Activated CD4-positive, alpha-beta T cell treated with anti-CD3 and anti-CD28 coated beads for 36 hours (primary cell): ENCODE results near the gene ULBP1. TPM values are rescaled to one million over a fixed set of nuclear protein-coding genes. Genes with fewer than 3 reads are reported as not detected.
"Not testable (repeated sequence)": the region's sequence is repeated elsewhere in the genome, so short reads cannot be mapped to it uniquely, and the experiment has no call there.

Source experiments
- ATAC-seq: fragments of 200-7000 bp; cut with Tn5 transposase; one replicate; pipeline ENCODE4 v1.10.0; 2021; ENCODE audit warnings: mild to moderate bottlenecking, moderate library complexity
- CTCF ChIA-PET: fragments of 350-600 bp; sonication (Branson Sonifier 250); formaldehyde crosslinking; loops from one replicate; lab custom pipeline; 2021; ENCODE audit warnings: antibody characterized with exemption; lab: Charles Lee
- POLR2A ChIA-PET: fragments of 350-600 bp; sonication (Branson Sonifier 250); formaldehyde crosslinking; loops from one replicate; lab custom pipeline; 2021; ENCODE audit warnings: antibody characterized with exemption, inconsistent platforms; lab: Charles Lee
- DNase-seq: peaks from one replicate; pipeline ENCODE4 v3.0.0-alpha.2; 2020
- H3K27ac Mint-ChIP-seq: one replicate; pipeline ENCODE4 v1.8.0; 2021; ENCODE audit warnings: mixed read lengths
- H3K27me3 Mint-ChIP-seq: one replicate; pipeline ENCODE4 v1.8.0; 2021; ENCODE audit warnings: mixed read lengths
- H3K36me3 Mint-ChIP-seq: one replicate; pipeline ENCODE4 v1.8.0; 2021; ENCODE audit warnings: low read depth, mixed read lengths
- H3K4me1 Mint-ChIP-seq: one replicate; pipeline ENCODE4 v1.8.0; 2021; ENCODE audit warnings: mixed read lengths
- H3K4me3 Mint-ChIP-seq: one replicate; pipeline ENCODE4 v1.8.0; 2021; ENCODE audit warnings: mild to moderate bottlenecking, moderate library complexity, mixed read lengths
- H3K9me3 Mint-ChIP-seq: one replicate; pipeline ENCODE4 v1.8.0; 2021; ENCODE audit warnings: low read depth, mixed read lengths
- intact Hi-C, 2 experiments: fragments of 100-400 bp; cut with DNase I in 1 of 2; cut with micrococcal nuclease in 1 of 2; formaldehyde crosslinking; loops; one replicate each; pipeline versions ENCODE4 v1.14.2 to v1.15.1; 2022 to 2024; cut with DNase I, micrococcal nuclease
- total RNA-seq, 2 experiments: library from RNA; stranded (reverse); gene quantifications; one replicate each; pipeline ENCODE4 v1.2.3, GENCODE V29; 2021

The ULBP1 gene
- total RNA-seq, 2 experiments from 2014 or later, result 2.7 to 5.0 TPM

DNA sequence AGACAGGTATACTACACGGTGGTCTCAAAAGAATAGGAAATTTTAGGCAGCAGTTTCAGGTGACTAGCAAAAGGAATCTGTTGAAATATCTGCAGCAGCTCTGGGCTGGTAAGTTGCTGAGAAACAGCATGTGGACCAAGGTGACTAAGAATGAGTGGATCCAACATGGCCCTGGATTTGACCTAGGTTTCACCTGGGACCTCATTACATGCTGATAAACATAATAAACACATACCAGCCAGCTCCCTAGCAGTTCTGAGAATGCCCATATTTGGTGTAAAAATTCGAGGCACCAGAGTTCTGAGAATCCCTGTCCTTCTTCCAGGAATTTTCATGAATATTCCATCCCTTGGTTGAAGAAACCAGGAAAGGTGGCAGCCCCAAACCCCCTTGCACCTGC lies 10.4 kb upstream of the ULBP1 start:
- POLR2A ChIA-PET, H3K4me3 Mint-ChIP-seq, ATAC-seq, intact Hi-C loops, H3K4me1 Mint-ChIP-seq, H3K27ac Mint-ChIP-seq, DNase-seq, H3K9me3 Mint-ChIP-seq, H3K36me3 Mint-ChIP-seq: not testable (repeated sequence)
- CTCF ChIA-PET, result interaction anchor here (1.4 kb wide), 1 partner anchor 8 kb away, joined by 4 read pairs; no protein-coding TSS in a partner anchor
- peaks cover 65% of the 10 kb centered on the region for H3K27me3 Mint-ChIP-seq

- CTCF ChIA-PET, result interaction anchor here (1.4 kb wide), 1 partner anchor 8 kb away, joined by 4 read pairs; no protein-coding TSS in a partner anchor
- H3K4me3 Mint-ChIP-seq, H3K4me1 Mint-ChIP-seq, intact Hi-C loops, H3K36me3 Mint-ChIP-seq, DNase-seq, H3K27ac Mint-ChIP-seq, POLR2A ChIA-PET, H3K9me3 Mint-ChIP-seq: not testable (repeated sequence)
- ATAC-seq, result peak; percentile 95
- peaks cover 65% of the 10 kb centered on the region for H3K27me3 Mint-ChIP-seq
Measured at GRCh38 chr6:149953934-149954327, 9.8 kb upstream of the ULBP1 start.

DNA sequence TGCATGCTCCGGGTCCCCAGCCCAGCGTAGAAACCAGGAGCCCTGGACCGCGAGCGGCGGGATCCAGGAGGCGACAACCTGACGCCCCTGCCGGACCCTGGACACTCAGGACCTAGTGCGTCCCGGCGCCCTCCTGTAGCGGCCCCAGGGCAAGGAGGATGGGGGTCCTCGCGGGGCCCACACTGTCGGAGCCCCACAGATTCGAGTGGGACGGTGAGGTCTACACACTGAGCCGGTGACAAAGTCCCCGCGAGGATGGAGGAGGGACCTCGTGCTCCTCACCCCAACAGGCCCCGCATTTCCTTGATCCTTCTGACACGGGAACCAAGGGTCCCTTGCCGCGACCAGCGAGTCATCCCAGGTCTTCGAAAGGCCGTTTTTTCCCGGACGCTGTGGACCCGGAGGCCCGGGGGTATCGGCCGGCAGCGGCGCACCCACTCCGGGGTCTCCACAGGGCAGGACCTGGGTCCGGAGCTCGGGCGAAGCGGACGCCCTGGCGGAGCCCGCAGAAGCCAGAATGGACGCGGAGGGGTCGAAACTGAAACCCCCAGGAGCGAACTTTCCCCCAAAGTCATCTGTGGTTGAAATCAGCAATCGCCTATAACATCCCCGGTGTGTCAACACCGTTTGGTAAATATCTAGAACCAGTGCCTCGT lies 9.3 kb upstream of the ULBP1 start:
- CTCF ChIA-PET, H3K4me1 Mint-ChIP-seq, H3K4me3 Mint-ChIP-seq, H3K27ac Mint-ChIP-seq, H3K36me3 Mint-ChIP-seq, POLR2A ChIA-PET, H3K9me3 Mint-ChIP-seq, intact Hi-C loops, DNase-seq: not testable (repeated sequence)
- peak; percentile 11 for ATAC-seq
- H3K27me3 Mint-ChIP-seq, result peaks cover 68% of the 10 kb centered on the region

GRCh38 chr6:149954984-149955653 lies 8.6 kb upstream of the ULBP1 start:
- H3K36me3 Mint-ChIP-seq, H3K9me3 Mint-ChIP-seq, intact Hi-C loops, CTCF ChIA-PET, ATAC-seq, DNase-seq, H3K27ac Mint-ChIP-seq, H3K4me3 Mint-ChIP-seq, H3K4me1 Mint-ChIP-seq, POLR2A ChIA-PET: not testable (repeated sequence)
- H3K27me3 Mint-ChIP-seq, result peaks cover 67% of the 10 kb centered on the region

DNA sequence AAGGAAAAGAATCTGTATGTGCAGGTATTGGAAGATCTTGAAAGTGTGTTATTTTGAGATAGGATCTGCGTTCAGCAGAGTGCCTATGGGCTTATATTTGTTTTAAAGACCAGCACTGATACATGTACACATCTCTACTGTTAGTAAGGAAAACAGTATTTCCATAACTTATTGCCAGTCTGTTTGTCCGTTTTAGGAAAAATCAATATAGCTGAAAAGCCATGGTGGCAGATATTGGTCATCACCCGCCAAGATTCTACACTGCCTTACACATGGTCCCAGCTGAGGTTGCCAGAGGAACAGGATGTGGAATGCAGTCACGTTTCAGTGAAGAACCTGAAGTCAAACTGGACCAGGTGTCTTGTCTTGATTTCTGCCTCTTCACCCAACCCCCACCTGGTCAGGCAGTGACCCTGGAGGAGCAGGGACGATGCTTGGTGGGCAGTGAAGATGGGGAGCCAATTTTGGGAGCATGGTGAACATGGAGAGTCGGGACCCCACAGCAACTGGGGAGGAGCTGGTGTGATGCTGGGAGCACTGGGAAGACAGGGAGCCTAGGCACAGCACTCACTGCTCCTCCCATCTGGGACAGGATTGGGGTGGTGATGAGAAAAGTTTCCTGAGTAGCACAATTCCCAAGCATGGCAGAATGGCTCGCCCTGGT lies 8.0 kb upstream of the ULBP1 start:
- POLR2A ChIA-PET, H3K4me1 Mint-ChIP-seq, DNase-seq, CTCF ChIA-PET, H3K9me3 Mint-ChIP-seq, ATAC-seq, H3K27ac Mint-ChIP-seq, H3K4me3 Mint-ChIP-seq, intact Hi-C loops, H3K36me3 Mint-ChIP-seq: not testable (repeated sequence)
- peaks cover 67% of the 10 kb centered on the region for H3K27me3 Mint-ChIP-seq

- H3K9me3 Mint-ChIP-seq, H3K36me3 Mint-ChIP-seq, H3K4me3 Mint-ChIP-seq, ATAC-seq, intact Hi-C loops, H3K27ac Mint-ChIP-seq, DNase-seq, POLR2A ChIA-PET: not testable (repeated sequence)
- H3K4me1 Mint-ChIP-seq, result peaks cover 15% of the 10 kb centered on the region
- peaks cover 64% of the 10 kb centered on the region for H3K27me3 Mint-ChIP-seq
- CTCF ChIA-PET, result interaction anchor here (2.0 kb wide), 1 partner anchor 59 kb away, joined by 5 read pairs; no protein-coding TSS in a partner anchor
Measured at GRCh38 chr6:149958124-149958523, 5.6 kb upstream of the ULBP1 start.

GRCh38 chr6:149959806-149960205 lies 3.9 kb upstream of the ULBP1 start:
- DNase-seq, H3K9me3 Mint-ChIP-seq, H3K4me3 Mint-ChIP-seq, H3K27ac Mint-ChIP-seq, H3K36me3 Mint-ChIP-seq, ATAC-seq: not testable (repeated sequence)
- Mint-ChIP-seq H3K27me3 (peaks cover 67% of the 10 kb centered on the region), H3K4me1 (peaks cover 24% of the 10 kb centered on the region)
- ChIA-PET CTCF (interaction anchor here (1.6 kb wide), 1 partner anchor 59 kb away, joined by 3 read pairs; no protein-coding TSS in a partner anchor), POLR2A (interaction anchor here (0.6 kb wide), 1 partner anchor 39 kb away, joined by 3 read pairs; no protein-coding TSS in a partner anchor)
- intact Hi-C loops, result loop anchor here (5.0 kb wide), 1 partner anchor 213 kb away; the partner anchor contains the start of genes NUP43 (in 2 of the 2) and PCMT1 (in 2 of the 2)

GRCh38 chr6:149960488-149960887 lies 3.3 kb upstream of the ULBP1 start:
- no peaks in the 10 kb centered on the region for H3K9me3 Mint-ChIP-seq
- intact Hi-C loops, result loop anchor here (5.0 kb wide), 1 partner anchor 213 kb away; the partner anchor contains the start of genes NUP43 (in 2 of the 2) and PCMT1 (in 2 of the 2)
- no peaks in the 10 kb centered on the region for H3K36me3 Mint-ChIP-seq
- ATAC-seq (no peak), DNase-seq (no peak)
- peaks cover 22% of the 10 kb centered on the region for H3K4me1 Mint-ChIP-seq
- H3K4me3 Mint-ChIP-seq, result no peak overlapping the region
- H3K27me3 Mint-ChIP-seq, result peaks cover 66% of the 10 kb centered on the region
- CTCF ChIA-PET, result interaction anchor here (1.6 to 1.7 kb wide), 2 partner anchors 21 to 58 kb away, joined by 3 read pairs; no protein-coding TSS in a partner anchor
- no peak overlapping the region for H3K27ac Mint-ChIP-seq
- POLR2A ChIA-PET, result interaction anchor here (0.6 kb wide), 1 partner anchor 40 kb away, joined by 3 read pairs; no protein-coding TSS in a partner anchor

DNA sequence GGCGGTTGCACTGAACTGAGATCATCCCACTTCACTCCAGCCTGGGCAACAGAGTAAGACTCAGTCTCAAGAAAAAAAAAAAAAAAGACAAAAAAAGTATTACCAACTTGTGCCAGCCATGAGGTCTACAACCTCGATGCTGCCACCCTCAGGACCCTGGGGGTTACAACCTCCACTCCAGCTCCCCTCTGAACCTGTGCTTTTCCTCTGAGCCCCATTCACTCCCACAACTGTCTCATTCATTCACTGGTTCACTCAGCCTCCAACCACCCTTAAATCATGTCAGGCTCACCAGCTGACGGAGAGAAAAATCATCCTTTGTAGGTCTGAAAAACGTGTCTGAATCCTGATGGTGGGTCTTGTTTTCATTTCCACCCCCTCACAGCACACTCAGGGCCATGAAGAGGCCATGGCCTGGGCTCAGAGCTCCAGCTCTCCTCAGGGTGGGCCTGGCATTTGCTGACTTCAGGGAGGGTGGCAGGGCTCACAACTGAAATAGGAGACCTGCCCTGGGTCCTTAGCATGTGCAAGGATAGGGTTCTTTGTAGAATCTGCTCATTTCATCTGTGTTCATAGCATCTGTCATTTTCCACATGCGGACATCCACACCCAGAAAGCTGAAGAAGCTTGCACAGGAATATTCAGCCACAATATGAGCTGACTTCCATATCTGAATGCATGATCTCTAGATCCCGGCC lies 1.9 kb upstream of the ULBP1 start:
- POLR2A ChIA-PET, result no interaction called here
- peak; percentile 34 for ATAC-seq
- CTCF ChIA-PET, result interaction anchor here (0.6 to 1.7 kb wide), 8 partner anchors 9 to 916 kb away, joined by 3 to 4 read pairs (median 3); no protein-coding TSS in a partner anchor
- Mint-ChIP-seq H3K27ac (no peak overlapping the region), H3K9me3 (no peaks in the 10 kb centered on the region), H3K36me3 (no peaks in the 10 kb centered on the region), H3K27me3 (peaks cover 63% of the 10 kb centered on the region), H3K4me1 (peaks cover 22% of the 10 kb centered on the region), H3K4me3 (no peak overlapping the region)
- DNase-seq, result peak; percentile 73
- intact Hi-C loops, result loop anchor here (2.0 to 5.0 kb wide), 2 partner anchors 215 to 905 kb away; partner anchors contain the start of genes NUP43 (in 2 of the 2) and PCMT1 (in 2 of the 2)

- ChIA-PET CTCF (interaction anchor here (0.7 to 1.7 kb wide), 5 partner anchors 20 to 917 kb away, joined by 3 to 4 read pairs (median 3); no protein-coding TSS in a partner anchor), POLR2A (no interaction called here)
- ATAC-seq (no peak), DNase-seq (no peak)
- peak overlapping the region; percentile 91 for H3K27ac Mint-ChIP-seq
- intact Hi-C loops, result loop anchor here (1.0 to 5.0 kb wide), 9 partner anchors 20 to 904 kb away; partner anchors contain the start of genes NUP43 (in 2 of the 2), PCMT1 (in 2 of the 2), GINM1 (in 1 of the 2) and LRP11 (in 1 of the 2)
- peaks cover 22% of the 10 kb centered on the region for H3K4me1 Mint-ChIP-seq
- H3K27me3 Mint-ChIP-seq, result peaks cover 66% of the 10 kb centered on the region
- H3K9me3 Mint-ChIP-seq, result no peaks in the 10 kb centered on the region
- H3K4me3 Mint-ChIP-seq, result peak overlapping the region; percentile 77
- H3K36me3 Mint-ChIP-seq, result no peaks in the 10 kb centered on the region
Measured at GRCh38 chr6:149962461-149963211, 1.1 kb upstream of the ULBP1 start.
